Measurements from ENCODE around the gene DDA1. TPM values are rescaled to one million over a fixed set of nuclear protein-coding genes. Genes with fewer than 3 reads are reported as not detected.

Gene DDA1
- total and polyA plus RNA-seq, 9 of the 15 experiments (the other 6 are each of a cell fraction or from before 2014, with no cell fraction given): 1.4 to 83.8 (median 33.8) TPM

DNA sequence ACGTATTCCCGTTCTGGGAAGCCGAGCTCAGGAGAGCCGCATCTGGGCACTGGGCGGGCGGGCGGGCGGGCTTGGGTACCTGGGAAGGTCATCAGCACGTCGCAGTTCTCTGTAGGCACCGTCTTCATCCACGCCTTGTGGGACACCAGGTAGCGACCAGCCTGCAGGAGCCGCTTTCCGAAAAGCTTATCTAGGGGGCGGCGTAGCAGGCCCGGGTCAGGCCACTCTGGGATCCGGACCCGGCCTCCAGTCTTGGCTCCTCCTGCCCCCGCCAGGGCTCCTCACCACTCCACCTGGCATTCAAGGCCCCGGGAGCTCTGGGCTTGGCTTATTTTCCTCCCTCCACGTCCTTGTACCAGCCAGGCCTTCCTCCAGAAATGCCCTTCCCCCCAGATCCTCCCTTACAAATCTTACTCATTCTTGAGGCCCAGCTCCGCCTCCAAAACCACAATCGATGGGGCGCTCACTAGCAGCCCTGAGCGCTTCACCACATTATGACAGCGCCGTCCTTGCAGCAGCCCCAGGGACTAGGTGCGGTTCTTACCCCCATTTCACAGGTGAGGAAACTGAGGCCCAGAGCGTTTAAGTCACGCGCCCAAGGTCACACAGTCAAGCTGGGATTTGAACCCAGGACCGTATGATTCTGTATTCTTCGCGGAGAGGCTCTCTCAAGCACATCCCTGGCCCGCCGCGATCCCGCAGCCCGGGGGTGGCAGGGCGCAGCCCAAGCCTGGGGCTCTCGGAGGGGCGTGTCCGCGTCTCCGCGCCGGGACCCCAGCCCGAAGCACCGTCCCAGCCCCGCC, 24.4 kb downstream of the DDA1 start (continued):
- no peak for TF ChIP-seq GTF3C2 (IDR thresholded peaks at IDR 0.05; ENCODE audit: borderline replicate concordance, extremely low read depth, insufficient read length)
- peak; percentile 65 for TF ChIP-seq TAF1 (IDR thresholded peaks at IDR 0.05; ENCODE audit: control insufficient read depth, extremely low read depth, insufficient read depth, low read length, severe bottlenecking)
- TF ChIP-seq ZBTB33 (CRISPR knock-in tag; IDR thresholded peaks at IDR 0.05): no peak
- no peak for TF ChIP-seq ID3 (CRISPR knock-in tag; IDR thresholded peaks at IDR 0.05)
- no peak for TF ChIP-seq ID3 (tag; IDR thresholded peaks at IDR 0.05)
- TF ChIP-seq PTTG1 (tag; IDR thresholded peaks at IDR 0.05; ENCODE audit: low read depth): no peak
- TF ChIP-seq IRF2 (CRISPR knock-in tag; IDR thresholded peaks at IDR 0.05): no peak
- TF ChIP-seq MCM2 (IDR thresholded peaks at IDR 0.05; ENCODE audit: low read depth): no peak
- TF ChIP-seq THAP7 (CRISPR knock-in tag; IDR thresholded peaks at IDR 0.05): 0 out of 2 replicates have a peak, but pooled peaks have one; percentile 76
- TF ChIP-seq, protein P1, sequence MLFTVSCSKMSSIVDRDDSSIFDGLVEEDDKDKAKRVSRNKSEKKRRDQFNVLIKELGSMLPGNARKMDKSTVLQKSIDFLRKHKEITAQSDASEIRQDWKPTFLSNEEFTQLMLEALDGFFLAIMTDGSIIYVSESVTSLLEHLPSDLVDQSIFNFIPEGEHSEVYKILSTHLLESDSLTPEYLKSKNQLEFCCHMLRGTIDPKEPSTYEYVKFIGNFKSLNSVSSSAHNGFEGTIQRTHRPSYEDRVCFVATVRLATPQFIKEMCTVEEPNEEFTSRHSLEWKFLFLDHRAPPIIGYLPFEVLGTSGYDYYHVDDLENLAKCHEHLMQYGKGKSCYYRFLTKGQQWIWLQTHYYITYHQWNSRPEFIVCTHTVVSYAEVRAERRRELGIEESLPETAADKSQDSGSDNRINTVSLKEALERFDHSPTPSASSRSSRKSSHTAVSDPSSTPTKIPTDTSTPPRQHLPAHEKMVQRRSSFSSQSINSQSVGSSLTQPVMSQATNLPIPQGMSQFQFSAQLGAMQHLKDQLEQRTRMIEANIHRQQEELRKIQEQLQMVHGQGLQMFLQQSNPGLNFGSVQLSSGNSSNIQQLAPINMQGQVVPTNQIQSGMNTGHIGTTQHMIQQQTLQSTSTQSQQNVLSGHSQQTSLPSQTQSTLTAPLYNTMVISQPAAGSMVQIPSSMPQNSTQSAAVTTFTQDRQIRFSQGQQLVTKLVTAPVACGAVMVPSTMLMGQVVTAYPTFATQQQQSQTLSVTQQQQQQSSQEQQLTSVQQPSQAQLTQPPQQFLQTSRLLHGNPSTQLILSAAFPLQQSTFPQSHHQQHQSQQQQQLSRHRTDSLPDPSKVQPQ (CRISPR knock-in tag; IDR thresholded peaks at IDR 0.05; ENCODE audit: borderline replicate concordance): no peak
- TF ChIP-seq BHLHE40 (IDR thresholded peaks at IDR 0.05; ENCODE audit: low read length): peak; percentile 46; the same call in 1 of the 2 replicates
- TF ChIP-seq ZNF583 (CRISPR knock-in tag; IDR thresholded peaks at IDR 0.05): 0 out of 2 replicates have a peak, but pooled peaks have one; percentile 60
- TF ChIP-seq, protein P2, sequence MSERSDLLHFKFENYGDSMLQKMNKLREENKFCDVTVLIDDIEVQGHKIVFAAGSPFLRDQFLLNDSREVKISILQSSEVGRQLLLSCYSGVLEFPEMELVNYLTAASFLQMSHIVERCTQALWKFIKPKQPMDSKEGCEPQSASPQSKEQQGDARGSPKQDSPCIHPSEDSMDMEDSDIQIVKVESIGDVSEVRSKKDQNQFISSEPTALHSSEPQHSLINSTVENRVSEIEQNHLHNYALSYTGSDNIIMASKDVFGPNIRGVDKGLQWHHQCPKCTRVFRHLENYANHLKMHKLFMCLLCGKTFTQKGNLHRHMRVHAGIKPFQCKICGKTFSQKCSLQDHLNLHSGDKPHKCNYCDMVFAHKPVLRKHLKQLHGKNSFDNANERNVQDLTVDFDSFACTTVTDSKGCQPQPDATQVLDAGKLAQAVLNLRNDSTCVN (CRISPR knock-in tag; IDR thresholded peaks at IDR 0.05): peak; percentile 42; the same call in 1 of the 2 replicates
- TF ChIP-seq CCNT2 (IDR thresholded peaks at IDR 0.05; ENCODE audit: borderline replicate concordance, extremely low read depth, insufficient read length, low read depth, low read length): no peak
- no peak for TF ChIP-seq EP400 (IDR thresholded peaks at IDR 0.05)
- no peak for TF ChIP-seq TEAD2 (tag; IDR thresholded peaks at IDR 0.05)

Data from K562 (cell line).